Globus pallidus (tissue), 1 donor: ENCODE measurements around the gene CCL26.
"Not testable (repeated sequence)": the region's sequence is repeated elsewhere in the genome, so short reads cannot be mapped to it uniquely, and the experiment has no call there.

ENCODE experiments used
- DNase-seq: peaks from one replicate; pipeline ENCODE4 v3.0.0-alpha.2; 2015; ENCODE audit warnings: low spot score

CCL26 gene

GRCh38 chr7:75738975-75739795, 32.8 kb downstream of the CCL26 start:
- peak; percentile 100 for DNase-seq

DNA sequence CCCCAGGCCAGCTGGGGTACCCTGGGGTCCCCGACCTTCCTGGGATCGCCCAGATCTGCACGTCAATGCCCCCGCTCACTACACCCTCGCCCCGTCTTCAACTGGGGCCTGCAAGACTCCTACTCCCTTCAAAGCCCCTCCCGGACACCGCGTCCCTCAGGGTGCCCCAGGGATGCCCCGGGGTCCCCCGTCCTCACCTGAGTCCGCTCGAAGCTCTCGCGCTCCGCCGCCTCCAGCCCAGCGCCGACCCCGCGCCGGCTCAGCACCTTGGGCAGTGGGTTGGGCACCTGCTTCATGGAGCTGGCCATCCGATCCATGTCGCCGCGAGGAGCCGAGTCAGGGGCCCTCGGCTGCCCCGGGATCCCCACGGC, 33.4 kb downstream of the CCL26 start, which contains the start of gene HIP1:
Gene HIP1, minus strand, starts transcription at position 338 of the 371 bp plus-strand sequence. Its CDS starts 21 bp downstream, at position 317.
- no peak for DNase-seq

DNA sequence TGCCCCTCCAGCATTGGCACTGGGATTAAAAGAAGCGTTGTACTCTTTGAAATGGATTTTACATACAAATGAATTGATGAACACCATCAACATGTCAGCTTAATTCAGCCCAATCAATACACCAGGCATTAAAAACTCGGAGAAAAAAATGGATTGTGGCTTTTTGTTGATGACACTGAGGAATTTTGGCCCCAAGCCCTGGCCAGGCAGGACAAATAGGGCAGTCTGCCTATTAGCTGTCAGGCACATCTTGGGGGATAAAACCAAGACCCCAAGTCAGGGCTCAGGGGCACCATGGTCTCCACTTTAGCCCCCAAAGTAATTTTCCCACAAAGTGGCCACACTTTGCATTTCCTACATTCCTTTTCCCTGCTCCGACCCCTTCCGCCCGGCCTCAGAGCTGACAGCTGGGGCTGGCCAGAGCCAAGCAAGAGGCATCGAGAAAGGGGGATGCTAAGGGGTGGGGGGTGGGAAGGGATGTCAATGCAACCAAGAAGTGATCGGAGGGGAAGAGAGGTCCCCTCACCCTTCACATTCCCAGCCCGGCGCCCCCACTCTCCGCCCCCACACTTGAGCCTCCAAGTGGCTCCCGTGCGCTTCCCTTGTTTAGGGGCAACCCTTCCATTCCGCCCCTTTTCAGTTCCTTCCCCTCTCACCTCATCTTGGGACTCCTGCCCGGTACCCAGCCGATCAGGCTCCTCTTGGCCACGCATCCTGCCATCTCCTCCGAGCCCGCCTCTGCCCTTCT, 34.0 kb downstream of the CCL26 start:
- peak; percentile 60 for DNase-seq

GRCh38 chr7:75735581-75736350, 36.2 kb downstream of the CCL26 start:
- no peak for DNase-seq

GRCh38 chr7:75734586-75735458, 37.2 kb downstream of the CCL26 start:
- no peak for DNase-seq

- no peak for DNase-seq
Observed at GRCh38 chr7:75732764-75733630, 39.0 kb downstream of the CCL26 start.

- no peak for DNase-seq
Observed at GRCh38 chr7:75732016-75732521, 39.9 kb downstream of the CCL26 start.

DNA sequence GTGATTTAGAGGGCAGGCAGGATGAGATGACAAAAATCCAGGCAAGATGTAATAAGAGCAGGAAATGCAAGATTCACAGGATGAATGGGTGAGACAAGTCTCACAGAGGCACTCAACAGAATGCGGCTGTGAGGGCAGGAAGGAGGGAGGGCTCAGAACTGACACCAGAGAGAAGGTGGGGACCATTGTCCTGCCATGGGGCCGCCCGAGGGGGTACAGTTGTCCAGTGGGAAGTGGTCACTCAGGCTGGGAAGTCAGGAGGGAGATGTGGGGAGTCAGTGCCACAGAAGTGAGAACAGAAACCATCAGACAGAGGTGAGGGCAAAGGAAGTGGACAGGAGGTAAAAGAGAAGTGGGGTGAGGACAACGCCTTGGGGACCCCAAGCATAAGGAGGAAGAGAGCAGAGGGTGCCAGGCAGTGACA, 42.1 kb downstream of the CCL26 start:
- DNase-seq: no peak

DNA sequence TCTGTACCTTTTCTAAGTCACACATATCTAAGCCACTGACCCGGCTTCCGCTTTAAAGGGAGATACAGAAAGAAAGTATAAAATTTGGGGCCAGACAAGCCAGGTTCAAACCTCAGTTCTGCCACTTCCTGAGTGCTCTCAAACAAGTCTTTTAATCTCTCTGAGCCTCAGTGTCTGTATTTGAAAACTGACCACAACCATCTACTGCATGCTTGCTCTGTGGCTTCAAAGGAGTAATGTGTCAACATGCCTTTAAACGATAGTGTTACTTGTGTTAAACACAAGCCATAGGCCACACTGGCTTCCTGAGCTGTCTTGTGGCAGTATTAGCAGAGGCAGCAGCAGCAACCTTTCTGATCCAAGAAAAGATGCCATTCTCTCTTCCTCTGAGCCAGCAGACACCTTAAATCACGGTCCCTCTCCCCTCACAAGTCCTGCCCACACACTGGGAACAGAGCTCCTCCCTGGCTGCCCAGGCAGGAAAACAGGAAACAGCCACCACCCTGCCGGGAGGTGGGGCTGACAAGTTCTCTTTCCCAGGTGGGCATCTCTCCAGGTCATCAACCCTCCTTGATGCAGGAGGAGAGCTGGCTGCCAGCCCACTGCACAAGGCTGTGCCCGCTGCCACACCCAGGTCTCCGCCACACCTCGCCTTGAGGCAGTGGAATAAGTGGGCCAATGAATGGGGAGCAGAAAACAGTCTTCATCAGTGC, 44.0 kb downstream of the CCL26 start:
- no peak for DNase-seq

DNA sequence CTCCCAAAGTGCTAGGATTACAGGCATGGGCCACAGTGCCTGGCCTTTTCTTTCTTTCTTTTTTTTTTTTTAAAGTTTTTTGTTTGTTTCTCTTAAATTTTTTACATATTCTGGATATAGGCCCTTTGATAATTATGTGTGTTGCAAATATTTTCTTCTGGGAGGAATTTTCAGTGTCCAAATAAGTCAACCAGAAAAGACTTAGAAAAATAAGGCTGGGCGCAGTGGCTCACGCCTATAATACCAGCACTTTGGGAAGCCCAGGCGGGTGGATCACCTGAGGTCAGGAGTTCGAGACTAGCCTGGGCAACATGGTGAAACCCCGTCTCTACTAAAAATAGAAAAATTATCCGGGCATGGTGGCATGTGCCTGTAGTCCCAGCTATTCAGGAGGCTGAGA, 44.7 kb downstream of the CCL26 start:
- not testable (repeated sequence) for DNase-seq

- no peak for DNase-seq
Observed at GRCh38 chr7:75725306-75725705, 46.7 kb downstream of the CCL26 start.

- DNase-seq: no peak
Observed at GRCh38 chr7:75723444-75723843, 48.6 kb downstream of the CCL26 start.

DNA sequence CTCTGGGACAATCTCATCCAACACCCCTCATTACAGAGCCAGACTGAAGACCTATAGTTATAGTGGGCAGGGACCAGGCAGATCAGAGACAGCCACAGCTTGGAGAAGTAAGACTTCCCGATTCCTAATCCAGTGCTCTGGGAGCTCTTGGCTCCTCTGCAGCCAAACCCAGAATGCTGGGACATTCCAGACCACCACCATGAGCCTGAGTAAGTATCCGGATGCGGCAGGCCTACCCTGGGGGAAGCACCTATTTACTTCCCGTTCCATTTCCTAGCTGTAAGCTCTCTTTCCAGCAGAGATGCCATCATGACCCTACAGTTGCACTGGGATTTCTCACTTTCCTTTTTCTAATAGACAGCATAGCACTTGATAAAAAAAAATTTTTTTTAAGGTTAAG, 49.6 kb downstream of the CCL26 start:
- no peak for DNase-seq

DNA sequence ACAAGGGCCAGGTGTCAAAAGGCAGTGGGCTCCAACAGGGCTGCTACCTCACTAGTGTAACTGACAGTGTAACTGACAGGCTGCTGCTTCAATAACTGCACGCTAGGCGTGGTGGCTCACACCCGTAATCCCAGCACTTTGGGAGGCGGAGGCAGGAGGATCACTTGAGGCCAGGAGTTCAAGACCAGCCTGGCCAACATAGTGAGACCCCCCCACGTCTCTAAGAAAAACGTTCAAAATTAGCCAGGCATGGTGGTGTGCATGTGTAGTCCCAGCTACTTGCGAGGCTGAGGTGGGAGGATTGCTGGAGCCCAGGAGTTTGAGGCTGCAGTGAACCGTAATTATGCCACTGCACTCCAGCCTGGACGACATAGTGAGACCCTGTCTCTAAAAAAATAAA, 50.1 kb downstream of the CCL26 start:
- not testable (repeated sequence) for DNase-seq

DNA sequence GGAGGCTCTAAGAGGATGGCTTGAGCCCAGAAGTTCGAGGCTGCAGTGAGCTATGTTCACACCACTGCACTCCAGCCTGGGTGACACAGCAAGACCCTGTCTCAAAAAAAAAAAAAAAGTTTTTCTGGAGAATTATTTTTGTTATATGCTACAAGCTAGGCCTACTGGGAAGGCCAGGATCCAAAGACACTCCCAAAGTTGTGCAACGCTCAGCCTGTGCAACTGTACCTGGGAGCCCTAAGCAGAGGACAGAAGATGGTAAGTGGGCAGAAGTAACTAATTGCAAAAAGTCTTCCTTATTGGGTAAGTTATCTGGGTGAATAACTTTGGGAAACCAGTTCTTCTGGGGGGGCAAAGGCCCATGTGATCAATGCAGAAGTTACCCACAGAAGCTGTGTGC, 50.6 kb downstream of the CCL26 start:
- DNase-seq: no peak

DNA sequence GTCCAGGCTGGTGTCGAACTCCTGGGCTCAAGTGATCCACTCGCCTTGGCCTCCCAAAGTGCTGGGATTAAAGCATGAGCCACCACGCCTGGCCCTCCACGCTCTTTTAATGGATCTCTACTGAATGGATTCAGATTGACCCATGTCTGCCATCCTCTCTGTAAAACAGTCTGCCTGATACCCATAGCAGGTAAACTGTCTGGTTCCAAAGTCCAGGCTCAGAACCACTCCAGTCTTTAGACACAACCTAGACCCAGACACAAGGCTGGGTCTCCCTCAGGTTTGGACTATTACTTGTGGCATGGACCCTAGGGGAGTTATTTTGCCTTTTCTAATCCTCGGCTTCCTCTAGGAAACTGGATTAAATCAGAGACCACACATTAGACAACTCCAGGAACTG, 52.4 kb downstream of the CCL26 start:
- DNase-seq: no peak
